GM18951 (cell line): Measurements from ENCODE around the gene KRTAP10-7.

ENCODE experiments used
- POLR2A ChIP-seq: IDR thresholded peaks from 4 replicates; pipeline ENCODE4 v1.6.1; 2011; ENCODE audit warnings: mild to moderate bottlenecking; ENCODE audit not compliant: insufficient read length, insufficient read depth; ENCODE audit errors: extremely low read depth
- in situ Hi-C: fragments of 300-500 bp; cut with MboI; formaldehyde crosslinking; loops from one replicate; pipeline ENCODE4 v1.12.0; 2022; ENCODE audit warnings: low sequenced_read_pairs, mixed read lengths, inconsistent platforms; ENCODE audit not compliant: unreplicated experiment

The KRTAP10-7 gene

DNA sequence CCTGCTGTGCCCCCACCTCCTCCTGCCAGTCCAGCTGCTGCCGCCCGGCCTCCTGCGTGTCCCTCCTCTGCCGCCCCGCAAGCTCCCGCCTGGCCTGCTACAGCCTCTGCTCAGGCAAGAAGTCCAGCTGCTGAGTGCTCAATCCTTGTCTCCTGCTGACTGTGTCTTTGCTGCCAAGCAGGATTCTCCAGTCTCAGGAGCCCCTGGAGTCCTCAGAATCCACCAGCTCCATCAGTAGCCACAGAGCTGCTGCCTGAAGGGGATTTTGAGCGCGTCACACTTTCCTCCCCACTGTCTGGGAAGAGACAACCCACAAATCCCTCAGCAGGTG lies 46.8 kb downstream of the KRTAP10-7 start:
- in situ Hi-C loops, result no loop called here
- TF ChIP-seq POLR2A, result no peak

DNA sequence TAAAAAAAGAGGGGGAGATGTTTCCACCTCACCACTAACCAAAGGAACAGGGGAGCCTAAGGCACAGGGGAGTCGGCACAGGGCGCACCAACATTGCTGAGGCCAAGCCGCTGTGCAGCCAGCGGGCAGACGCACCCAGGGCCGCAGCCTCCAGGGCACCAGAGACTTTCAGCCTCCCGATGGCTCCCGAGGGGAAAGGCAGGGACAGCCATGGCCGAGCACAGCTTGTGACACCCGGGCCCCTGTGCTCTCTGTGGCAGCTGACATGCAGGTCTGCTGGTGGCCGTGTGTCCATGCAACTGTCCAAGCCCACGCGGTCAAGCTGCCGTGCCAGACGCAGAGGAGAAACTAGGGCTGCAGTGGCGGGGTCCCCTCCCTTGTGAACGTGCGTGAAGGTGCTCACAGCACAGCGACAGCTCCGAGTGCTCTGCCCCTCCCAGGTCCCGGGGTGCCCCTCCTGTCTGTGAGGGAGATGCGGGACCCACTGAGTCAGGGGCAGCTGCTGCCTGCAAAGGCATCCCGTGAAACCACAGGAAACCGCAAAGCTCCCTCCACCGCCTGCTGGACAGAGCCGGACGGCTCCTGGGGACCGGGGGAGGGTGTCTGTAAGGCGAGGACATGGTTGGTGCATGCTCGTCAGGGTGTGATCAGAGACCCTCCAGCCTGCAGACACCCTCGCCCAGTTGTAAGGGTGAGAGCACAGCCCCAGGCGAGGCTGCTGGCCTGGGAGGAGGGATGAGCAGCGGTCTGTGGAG lies 48.3 kb downstream of the KRTAP10-7 start:
- TF ChIP-seq POLR2A, result no peak
- in situ Hi-C loops, result no loop called here

DNA sequence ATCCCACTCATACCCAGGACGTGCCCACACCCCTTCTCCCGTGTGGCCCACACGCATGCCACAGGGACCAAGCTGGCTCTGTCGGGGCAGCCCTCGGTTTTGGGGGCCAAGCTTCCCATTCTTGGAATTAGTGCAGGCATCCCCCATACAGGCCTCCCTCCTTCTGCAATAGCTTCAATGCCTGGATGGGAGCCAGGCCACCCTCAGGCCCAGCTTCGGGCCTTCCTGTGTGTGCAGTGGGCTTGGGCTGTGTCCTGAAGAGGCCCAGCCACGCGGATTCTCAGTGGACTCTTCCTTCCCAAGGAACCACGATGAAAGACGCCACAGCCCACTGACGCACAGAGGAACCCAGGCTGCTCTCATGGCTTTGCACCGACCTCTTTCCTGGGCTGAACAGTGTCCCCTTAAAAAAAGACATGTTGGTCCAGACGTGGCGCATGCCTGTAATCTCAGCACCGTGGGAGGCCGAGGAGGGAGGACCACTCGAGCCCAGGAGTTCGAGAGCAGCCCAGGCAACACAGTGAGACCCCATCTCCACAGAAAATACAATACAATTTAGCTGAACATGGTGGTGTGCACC lies 49.2 kb downstream of the KRTAP10-7 start:
- in situ Hi-C loops, result no loop called here
- TF ChIP-seq POLR2A, result no peak

DNA sequence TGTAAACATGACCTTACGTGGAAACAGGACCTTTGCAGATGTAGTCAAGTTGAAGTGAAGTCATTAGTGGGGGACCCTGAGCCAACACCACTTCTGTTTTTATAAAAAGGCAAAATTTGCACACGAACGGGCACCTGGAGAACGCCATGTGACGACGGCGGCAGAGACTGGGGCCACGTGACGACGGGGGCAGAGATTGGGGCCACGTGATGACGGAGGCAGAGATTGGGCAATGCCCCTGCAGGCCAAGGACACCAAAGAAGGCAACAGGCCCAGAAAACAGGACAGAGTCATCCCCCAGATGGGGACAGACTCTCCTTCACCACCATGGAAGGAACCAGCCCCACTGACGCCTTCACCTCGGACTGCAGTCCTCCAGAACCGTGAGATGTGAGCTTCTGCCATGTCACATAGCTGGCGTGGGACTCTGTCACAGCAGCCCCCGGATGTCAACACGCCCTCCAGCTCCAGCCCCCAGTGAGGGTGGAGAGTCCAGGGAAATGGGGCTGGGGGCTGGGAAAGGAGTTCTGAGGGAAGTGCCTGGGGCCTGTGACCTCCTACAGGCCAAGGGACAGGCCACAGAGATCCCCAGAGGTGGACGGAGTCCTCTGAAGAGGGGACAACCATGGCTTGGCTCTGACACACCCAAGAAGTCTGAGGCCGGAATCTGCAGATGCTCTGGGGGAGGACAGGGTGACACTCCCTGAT lies 50.0 kb downstream of the KRTAP10-7 start:
- in situ Hi-C loops, result no loop called here
- TF ChIP-seq POLR2A, result no peak

DNA sequence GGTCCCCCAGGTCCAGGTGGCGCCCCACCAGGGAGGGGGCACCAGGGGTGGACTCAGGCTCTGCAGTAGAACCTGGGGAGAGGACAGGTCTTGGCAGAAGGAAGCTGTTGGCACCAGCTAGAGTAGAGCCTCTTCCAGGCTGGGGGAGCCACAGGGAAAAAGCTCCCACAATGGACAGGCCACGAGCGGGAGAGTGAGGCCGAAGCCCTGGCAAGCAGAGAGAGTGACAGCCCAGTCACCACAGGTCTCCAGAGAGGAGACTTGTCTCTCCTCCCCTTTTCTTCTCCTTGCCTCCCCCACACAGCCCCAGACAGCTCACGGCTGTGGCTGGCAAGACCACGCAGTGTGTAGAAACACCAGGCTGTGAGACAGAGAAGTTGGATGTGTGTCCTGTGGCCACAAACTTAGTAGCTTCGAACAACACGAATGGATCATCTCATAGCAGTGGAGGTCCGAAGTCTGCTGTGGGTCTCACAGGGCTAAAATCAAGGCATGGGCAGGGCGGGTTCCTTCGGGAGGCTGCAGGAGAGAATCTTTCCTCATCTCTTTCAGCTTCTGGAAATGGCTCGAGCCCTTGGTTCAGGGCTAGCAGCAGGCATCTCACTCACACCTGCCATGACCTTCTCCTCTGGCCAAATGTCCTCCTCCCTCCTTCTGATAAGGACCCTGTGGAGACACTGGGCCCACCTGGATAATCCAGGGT lies 50.7 kb downstream of the KRTAP10-7 start:
- in situ Hi-C loops, result no loop called here
- TF ChIP-seq POLR2A, result no peak
